Adrenal gland (tissue), 12 donors: Measurements from ENCODE around the gene SLIT3. TPM values are rescaled to one million over a fixed set of nuclear protein-coding genes. Genes with fewer than 3 reads are reported as not detected.

ENCODE experiments used
- DNase-seq, 7 donors: peaks; one replicate each; pipeline ENCODE4 v3.0.0-alpha.2; 2019 to 2020
- H3K27ac ChIP-seq, 5 donors: fragments of 200-600 bp; sonication (generic) in 4 of 5; 1 replicate in 3 of 5; 2 replicates in 2 of 5; pipeline versions ENCODE4 v1.5.1 to v1.8.0; 2016 to 2020; ENCODE audit warnings: mild to moderate bottlenecking in 1 of 5
- H3K27me3 ChIP-seq: fragments of 200-600 bp; 2 replicates; pipeline ENCODE4 v1.8.0; 2021
- H3K36me3 ChIP-seq, 2 donors: fragments of 200-600 bp; replicated peaks in 1 of 2; 1 replicate in 1 of 2; 2 replicates in 1 of 2; pipeline versions ENCODE4 v1.5.1 to v1.8.0; 2018 to 2022
- H3K4me1 ChIP-seq, 2 donors: fragments of 200-600 bp; replicated peaks in 1 of 2; 1 replicate in 1 of 2; 2 replicates in 1 of 2; pipeline versions ENCODE4 v1.5.1 to v1.8.0; 2018 to 2021
- H3K4me3 ChIP-seq, 4 donors: fragments of 200-600 bp; sonication (generic) in 3 of 4; one replicate each; pipeline ENCODE4 v1.5.1; 2016 to 2018
- H3K9me3 ChIP-seq, 3 donors: fragments of 200-600 bp; sonication (generic) in 1 of 3; replicated peaks in 1 of 3; 1 replicate in 2 of 3; 2 replicates in 1 of 3; pipeline versions ENCODE4 v1.5.1 to v1.8.0; 2016 to 2021
- CTCF ChIP-seq, 6 experiments: fragments of 450-650 bp in 4 of 6; fragments of 200-600 bp in 2 of 6; sonication (generic) in 1 of 6; IDR thresholded peaks; 1 replicate in 5 of 6; 2 replicates in 1 of 6; pipeline versions ENCODE4 v1.5.1 to v1.8.0; 2016 to 2021; ENCODE audit warnings: antibody characterized with exemption in 6 of 6, mild to moderate bottlenecking in 2 of 6, moderate library complexity in 1 of 6
- POLR2A ChIP-seq, 2 donors: fragments of 450-650 bp; IDR thresholded peaks; one replicate each; pipeline ENCODE4 v1.6.1; 2017; ENCODE audit warnings: antibody characterized with exemption in 2 of 2, mild to moderate bottlenecking in 2 of 2, moderate library complexity in 1 of 2
- WGBS, 4 donors: extraction: QIAGEN DNeasy Blood & Tissue Kit in 2 of 4; methylation state at CpG; one replicate each; pipeline versions ENCODE4 v1.1.5 to v1.1.7; 2013 to 2017; 5-methylcytosine and 5-hydroxymethylcytosine counted together
- intact Hi-C, 2 donors: fragments of 100-400 bp; cut with DNase I; formaldehyde crosslinking; loops; one replicate each; pipeline versions ENCODE4 v1.14.1 to v1.15.0; 2022 to 2023
- polyA plus RNA-seq, 3 donors: library from polyadenylated mRNA; stranded (reverse); fragments of 200-250 nt in 2 of 3; fragments of 350-450 nt in 1 of 3; fragmentation: Illumina TruSeq in 1 of 3; extraction: RNeasy Lipid Tissue Mini Kit (QIAGEN cat#74804) in 1 of 3; gene quantifications; one replicate each; pipeline ENCODE4 v1.2.3, GENCODE V29; 2013 to 2014
- total RNA-seq, 9 donors: library from RNA; depleted of rRNA in 4 of 9; stranded (reverse); fragments of >200 nt in 4 of 9; fragments of 120-200 nt in 1 of 9; fragmentation: NEBNext Ultra II Directional in 1 of 9; extraction: Animal tissue kit (Norgen Biotek cat#: 25700) in 1 of 9; gene quantifications; one replicate each; pipeline versions ENCODE4 v1.1.0 to v1.2.4, GENCODE V29; 2013 to 2023
- donor health status: healthy with polysubstance abuse.
- donor health status: Bipolar disorder and iron deficiency.
- donor health status: DM: yes; HTN: yes; CAD: no.
- donor health status: DM: no; HTN: no; CAD: no.
- donor health status: DM: no; HTN: no; CAD: no.
- donor health status: DM: yes; HTN: yes; CAD: no.

Gene SLIT3
- total and polyA plus RNA-seq, 12 donors: 10.0 to 94.1 (median 32.8) TPM

DNA sequence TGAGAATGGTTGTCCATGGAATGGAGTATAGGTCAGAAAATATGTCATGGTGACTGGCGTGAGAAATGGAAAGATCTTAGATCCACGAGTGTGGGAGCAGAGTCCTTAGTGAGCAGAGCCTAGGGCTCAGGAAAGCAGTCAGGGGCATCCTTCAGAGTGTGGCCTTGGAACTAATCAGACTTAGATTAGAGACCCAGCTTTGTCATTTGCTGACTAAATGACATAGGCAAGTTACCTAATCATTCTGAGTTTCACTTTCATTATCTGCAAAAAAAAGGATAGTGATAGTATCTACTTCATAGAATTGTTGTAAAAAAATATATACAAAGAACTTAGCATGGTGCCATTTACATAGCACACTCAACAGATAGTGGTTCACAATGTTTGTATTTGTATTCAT lies 24.3 kb upstream of the SLIT3 start:
- Histone ChIP-seq H3K27ac (no peak overlapping the region), H3K4me3 (no peak overlapping the region), H3K4me1 (no peaks in the 10 kb centered on the region), H3K9me3 (no peaks in the 10 kb centered on the region), H3K27me3 (no peaks in the 10 kb centered on the region), H3K36me3 (no peaks in the 10 kb centered on the region)
- no peak for TF ChIP-seq CTCF (IDR thresholded peaks at IDR 0.05)
- no peak for TF ChIP-seq POLR2A (IDR thresholded peaks at IDR 0.05)
- intact Hi-C loops: no loop called here
- DNase-seq: peak in 2 of 7 donors; percentile 18 to 22
- WGBS, 4 donors: 40 to 62% (median 52%) methylated on average over 2 of the region's 2 CpGs

GRCh38 chr5:169318556-169318955 lies 17.6 kb upstream of the SLIT3 start:
- intact Hi-C loops: no loop called here
- WGBS, 4 donors: 78 to 92% (median 85%) methylated on average over 2 of the region's 2 CpGs
- H3K4me3 ChIP-seq: no peak overlapping the region
- no peak overlapping the region for H3K27ac ChIP-seq
- no peaks in the 10 kb centered on the region for H3K4me1 ChIP-seq
- TF ChIP-seq POLR2A (IDR thresholded peaks at IDR 0.05): no peak
- TF ChIP-seq CTCF (IDR thresholded peaks at IDR 0.05): no peak
- no peaks in the 10 kb centered on the region for H3K9me3 ChIP-seq
- no peak for DNase-seq
- no peaks in the 10 kb centered on the region for H3K36me3 ChIP-seq
- H3K27me3 ChIP-seq: no peaks in the 10 kb centered on the region

- Histone ChIP-seq H3K4me1 (no peaks in the 10 kb centered on the region), H3K27ac (no peak overlapping the region), H3K4me3 (no peak overlapping the region), H3K9me3 (no peaks in the 10 kb centered on the region), H3K36me3 (no peaks in the 10 kb centered on the region), H3K27me3 (peaks cover 4% of the 10 kb centered on the region)
- no peak for TF ChIP-seq CTCF (IDR thresholded peaks at IDR 0.05)
- TF ChIP-seq POLR2A (IDR thresholded peaks at IDR 0.05): no peak
- 41 to 70% (median 51%) methylated on average over 2 of the region's 2 CpGs for WGBS, 4 donors
- DNase-seq: no peak
- intact Hi-C loops: loop anchor here in 1 of 2 donors (10.0 kb wide), 1 partner anchor 623 kb away; no protein-coding TSS in a partner anchor
Measured at GRCh38 chr5:169307646-169308045, 6.7 kb upstream of the SLIT3 start.

- Histone ChIP-seq H3K36me3 (no peaks in the 10 kb centered on the region), H3K4me3 (no peak overlapping the region), H3K27ac (no peak overlapping the region), H3K4me1 (no peaks in the 10 kb centered on the region), H3K27me3 (peaks cover 4% of the 10 kb centered on the region), H3K9me3 (no peaks in the 10 kb centered on the region)
- TF ChIP-seq POLR2A (IDR thresholded peaks at IDR 0.05): no peak
- TF ChIP-seq CTCF (IDR thresholded peaks at IDR 0.05): no peak
- 73 to 75% (median 74%) methylated on average over 4 of the region's 4 CpGs for WGBS, 4 donors
- no peak for DNase-seq
- intact Hi-C loops: loop anchor here in 1 of 2 donors (10.0 kb wide), 1 partner anchor 621 kb away; no protein-coding TSS in a partner anchor
Measured at GRCh38 chr5:169305366-169305765, 4.4 kb upstream of the SLIT3 start.
